GM19351 (cell line): Measurements from ENCODE around the gene KCNK16.
"Not testable (repeated sequence)": the region's sequence is repeated elsewhere in the genome, so short reads cannot be mapped to it uniquely, and the experiment has no call there.

Experiments
- ATAC-seq: cut with Tn5 transposase; IDR thresholded peaks from one replicate; pipeline ENCODE4 v1.9.1; 2021; ENCODE audit warnings: mild to moderate bottlenecking, moderate library complexity; ENCODE audit not compliant: unreplicated experiment

The KCNK16 gene

DNA sequence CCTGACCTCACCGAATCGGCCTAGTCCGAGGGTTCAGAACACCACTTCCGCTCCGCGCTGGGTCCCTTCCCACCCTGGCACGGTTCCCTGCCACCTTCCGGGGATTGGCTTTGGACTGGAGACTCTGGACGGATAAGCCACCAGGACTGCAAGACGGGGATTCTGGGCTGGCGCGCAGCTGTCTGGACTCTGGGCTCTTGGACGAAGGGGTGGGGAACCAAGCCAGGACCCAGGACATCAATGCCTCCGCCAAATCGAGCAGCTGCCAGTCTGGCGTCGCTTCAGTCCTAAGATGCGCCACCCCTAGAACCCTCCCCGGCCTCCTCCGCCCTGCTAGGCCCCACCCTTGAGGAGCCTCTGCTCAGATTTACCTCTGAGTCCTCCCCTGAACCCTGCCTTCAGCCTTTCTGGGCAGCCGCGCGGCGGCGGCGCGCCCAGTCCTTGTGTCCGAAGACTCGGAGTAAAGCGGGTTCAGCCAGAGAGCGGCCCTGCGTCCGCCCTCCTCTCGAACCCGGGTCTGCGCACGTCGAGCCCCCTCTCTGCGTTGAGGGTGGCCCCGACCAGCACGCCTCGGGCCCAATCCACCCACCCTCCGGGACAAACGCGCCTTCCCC, 9.5 kb downstream of the KCNK16 start:
- no peak for ATAC-seq

DNA sequence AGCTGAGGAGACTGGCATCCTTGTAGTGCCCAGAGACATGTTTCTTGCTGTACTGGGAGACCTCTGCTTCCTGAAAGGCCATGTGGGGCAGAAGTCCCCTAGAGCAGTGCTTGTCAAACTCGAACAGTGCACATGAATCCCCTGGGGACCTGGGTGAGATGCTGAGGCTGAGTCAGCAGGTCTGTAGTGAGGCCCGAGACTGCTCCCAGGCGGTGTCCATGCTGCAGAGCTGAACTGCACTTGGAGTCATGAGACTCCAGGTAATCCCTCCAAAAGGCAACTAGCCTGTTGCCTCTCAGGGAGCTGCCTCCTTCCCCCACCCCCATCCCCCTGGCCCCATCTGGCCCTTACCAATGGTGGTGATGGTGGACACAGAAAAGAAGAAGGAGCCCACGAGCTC, 12.0 kb downstream of the KCNK16 start:
- no peak for ATAC-seq

DNA sequence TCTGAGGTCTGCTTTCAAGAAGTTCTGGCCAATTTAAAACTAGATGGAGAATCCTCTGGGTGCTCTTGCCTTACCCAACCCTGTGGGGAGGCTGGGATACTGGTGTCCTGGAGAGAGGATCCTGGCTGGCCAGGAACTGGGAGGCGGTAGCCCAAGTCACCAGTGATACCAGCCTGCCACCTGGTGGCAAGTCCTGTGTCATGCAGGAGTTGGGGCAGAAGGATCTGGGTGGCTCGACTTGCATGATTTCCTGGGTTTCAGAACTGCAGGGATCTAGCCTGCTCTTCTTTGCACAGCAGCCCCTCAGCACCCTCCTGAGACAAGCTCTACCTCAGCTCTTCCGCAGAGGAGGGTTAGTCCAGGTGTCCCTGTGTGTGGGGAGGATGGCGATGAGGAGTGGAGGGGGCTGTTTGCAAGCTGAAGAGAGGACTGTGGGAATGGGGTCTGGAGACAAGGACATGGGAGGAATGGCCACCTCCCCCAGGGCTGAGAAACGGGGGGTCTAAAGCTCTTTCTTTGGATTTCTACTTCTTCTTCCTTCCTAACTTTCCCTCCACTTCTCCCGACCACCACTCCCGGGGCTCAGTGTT, 12.5 kb downstream of the KCNK16 start:
- no peak for ATAC-seq

DNA sequence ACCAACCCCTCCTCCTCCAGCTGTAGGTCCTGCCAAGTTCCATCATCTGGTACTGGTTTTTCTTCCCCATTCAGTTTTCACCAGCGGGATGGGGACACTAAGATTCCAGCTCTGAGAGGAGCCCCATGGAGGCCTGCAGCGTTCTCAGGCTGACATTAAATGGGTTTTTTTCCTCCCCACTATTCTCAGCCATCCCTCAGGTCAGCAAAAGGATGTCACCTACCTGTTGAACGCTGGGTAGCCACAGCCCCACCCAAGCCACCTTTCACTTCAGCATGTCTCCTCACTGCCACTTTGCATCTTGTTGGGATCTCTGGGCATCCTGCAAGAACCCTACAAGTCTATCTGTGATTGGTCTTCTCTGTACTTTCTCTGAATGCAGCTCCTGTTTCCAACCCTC, 15.0 kb downstream of the KCNK16 start:
- ATAC-seq = no peak

- ATAC-seq = no peak
These were observed 17.6 kb downstream of the KCNK16 start for GRCh38 chr6:39304951-39305350.

DNA sequence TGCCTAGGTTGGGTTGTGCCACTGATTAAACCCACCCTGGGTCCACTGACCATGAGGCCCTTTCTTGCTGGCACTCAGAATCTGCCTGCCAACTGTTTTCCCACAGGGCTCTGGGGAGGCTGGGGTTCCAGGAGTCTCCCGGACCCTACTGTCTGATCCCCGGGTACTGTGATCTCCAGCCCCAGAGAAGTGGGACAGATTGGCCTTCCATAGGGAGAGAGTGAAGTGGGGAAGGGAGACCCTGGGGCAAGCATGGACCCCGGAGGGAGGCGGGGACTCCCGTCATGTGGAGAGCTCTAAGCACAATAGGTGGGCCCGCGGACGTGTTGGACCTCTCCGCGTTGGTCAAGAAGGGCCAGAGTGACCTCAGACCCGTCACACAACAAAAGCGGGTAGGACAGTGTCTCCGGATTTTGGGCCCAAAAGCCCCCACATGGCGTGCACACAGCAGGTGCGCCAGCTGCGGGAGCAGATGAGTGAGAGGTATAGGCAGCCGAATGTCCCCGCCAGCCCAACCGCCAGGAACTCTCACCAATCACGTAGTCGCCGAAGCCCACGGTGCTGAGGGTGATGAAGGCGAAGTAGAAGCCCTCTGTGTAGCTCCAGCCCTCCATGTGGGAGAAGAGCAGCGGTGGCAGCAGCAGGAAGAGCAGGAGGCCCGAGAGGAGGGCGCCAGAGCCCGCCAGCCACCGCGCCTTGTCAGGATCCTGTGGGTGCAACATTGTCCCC, 18.9 kb downstream of the KCNK16 start:
- no peak for ATAC-seq

- ATAC-seq = peak; percentile 85
These were observed 19.7 kb downstream of the KCNK16 start for GRCh38 chr6:39302669-39303424.

- ATAC-seq = no peak
These were observed 20.5 kb downstream of the KCNK16 start for GRCh38 chr6:39302011-39302410.

DNA sequence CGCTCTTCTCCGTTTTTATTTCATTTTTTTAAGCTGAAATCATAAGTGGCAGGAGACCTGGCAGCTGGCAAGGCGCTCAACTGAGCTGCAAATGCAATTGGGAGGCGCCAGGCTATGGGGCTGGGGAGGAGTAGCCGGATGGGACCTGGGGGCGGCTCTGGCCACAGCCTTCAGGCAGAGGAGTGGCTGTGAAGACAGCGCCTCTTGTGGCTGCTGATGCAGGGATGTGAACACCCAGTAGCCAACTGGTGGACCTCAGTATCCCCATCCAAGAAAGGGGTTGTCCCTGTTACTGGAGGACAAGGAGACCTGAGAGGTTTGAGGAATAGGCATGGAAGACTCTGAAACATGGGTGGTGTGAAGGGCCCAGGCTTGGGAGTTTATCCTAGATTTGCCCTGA, 20.9 kb downstream of the KCNK16 start:
- no peak for ATAC-seq

- ATAC-seq = no peak
These were observed 21.8 kb downstream of the KCNK16 start for GRCh38 chr6:39300739-39301138.

- no peak for ATAC-seq
These were observed 24.4 kb downstream of the KCNK16 start for GRCh38 chr6:39298061-39298460.

- ATAC-seq = no peak
These were observed 25.5 kb downstream of the KCNK16 start for GRCh38 chr6:39296745-39297640.

DNA sequence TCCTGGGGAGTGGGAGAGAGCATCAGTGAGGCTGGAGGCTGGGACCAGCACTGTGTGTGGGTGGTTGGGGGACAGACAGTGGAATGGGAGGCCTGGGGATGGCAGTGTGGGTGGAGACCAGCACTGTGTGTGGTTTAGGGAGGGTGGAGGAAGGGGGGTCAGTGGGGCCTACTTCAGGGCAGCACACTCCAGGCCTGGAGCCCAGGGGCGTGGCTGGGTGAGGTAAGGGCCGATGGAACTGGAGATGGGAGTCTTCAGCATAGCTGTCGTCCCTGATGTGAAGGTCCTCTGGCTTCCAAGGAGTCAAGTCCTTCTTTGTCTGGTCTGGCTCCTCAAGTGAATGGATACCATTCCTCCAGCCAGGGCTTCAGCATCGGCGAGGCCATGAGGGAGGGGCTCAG, 26.9 kb downstream of the KCNK16 start:
- ATAC-seq = no peak

DNA sequence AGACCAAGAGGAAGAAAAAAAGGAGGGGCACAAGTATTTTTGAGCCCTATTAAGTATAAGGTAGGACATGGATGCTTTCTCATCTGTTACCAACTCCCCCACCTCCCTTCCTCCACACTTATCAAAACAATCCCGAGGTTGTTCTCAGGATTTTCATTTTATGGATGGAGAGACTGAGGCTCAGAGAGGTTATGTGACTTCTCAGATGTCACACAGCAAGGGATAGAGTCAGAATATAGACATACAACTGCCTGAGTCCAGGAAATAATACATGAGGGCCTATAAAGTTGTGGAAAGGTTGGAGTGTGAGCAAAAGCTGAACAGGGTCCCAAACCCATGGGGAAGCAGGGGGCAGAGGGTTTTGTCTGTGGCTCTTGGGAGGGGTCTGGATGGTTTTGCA, 27.6 kb downstream of the KCNK16 start:
- no peak for ATAC-seq

DNA sequence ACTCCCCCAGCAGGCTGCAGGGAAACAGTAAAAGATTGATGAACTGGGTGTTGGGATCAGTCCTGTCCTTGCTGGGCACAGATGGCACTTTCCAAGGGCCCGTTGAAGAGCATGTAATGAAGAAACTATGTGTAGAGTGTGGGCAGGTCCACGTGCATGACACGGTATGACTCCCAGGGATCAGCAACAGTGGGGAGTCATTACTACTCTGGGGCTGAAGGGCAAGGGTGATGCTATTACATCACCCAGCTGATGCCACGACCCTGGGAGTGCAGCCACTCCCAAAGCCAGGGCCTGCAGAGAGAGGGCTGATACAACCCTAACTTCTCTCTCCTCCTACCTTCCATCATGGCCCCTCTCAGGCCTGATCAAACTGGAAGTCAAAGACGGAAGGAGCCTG, 28.4 kb downstream of the KCNK16 start:
- ATAC-seq = no peak

DNA sequence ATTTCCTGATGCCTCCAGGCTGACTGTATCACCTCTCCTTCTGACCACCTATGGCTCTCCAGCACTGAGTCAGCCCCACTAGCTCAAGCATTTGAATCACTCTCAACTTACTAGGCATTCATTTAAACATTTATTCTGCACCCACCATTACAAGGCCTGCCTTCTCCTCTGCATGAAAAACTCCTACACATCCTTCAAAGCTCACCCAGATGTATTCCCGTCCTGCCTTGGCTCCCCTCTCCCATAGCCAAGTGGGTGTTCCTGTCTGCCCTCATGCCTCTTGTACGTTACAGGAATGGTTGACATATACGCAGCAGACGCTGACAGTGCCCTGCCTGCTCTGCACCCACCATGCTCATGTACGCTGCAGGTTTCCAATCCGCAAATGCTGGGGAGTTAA, 29.9 kb downstream of the KCNK16 start:
- no peak for ATAC-seq

GRCh38 chr6:39289490-39289889, 33.0 kb downstream of the KCNK16 start:
- ATAC-seq = no peak

DNA sequence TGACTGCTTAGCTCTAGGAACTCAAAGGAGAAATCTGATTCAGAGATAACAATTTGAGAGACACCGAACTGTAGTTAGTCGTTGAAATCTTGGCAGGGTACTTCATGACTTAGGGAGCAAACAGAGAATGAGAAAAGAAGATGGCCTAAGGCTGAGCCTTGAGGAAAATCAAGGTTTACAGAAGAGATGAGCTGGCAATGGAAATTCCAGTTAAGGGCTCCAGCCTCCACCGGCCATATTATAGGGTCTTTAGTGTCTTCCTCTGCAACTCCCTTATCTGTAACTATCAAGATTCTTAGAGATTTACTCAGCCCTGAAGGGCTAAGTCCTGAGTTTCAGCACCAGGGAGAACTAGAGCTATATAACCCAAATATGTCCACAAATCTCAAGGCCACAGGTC, 34.9 kb downstream of the KCNK16 start:
- ATAC-seq = no peak

DNA sequence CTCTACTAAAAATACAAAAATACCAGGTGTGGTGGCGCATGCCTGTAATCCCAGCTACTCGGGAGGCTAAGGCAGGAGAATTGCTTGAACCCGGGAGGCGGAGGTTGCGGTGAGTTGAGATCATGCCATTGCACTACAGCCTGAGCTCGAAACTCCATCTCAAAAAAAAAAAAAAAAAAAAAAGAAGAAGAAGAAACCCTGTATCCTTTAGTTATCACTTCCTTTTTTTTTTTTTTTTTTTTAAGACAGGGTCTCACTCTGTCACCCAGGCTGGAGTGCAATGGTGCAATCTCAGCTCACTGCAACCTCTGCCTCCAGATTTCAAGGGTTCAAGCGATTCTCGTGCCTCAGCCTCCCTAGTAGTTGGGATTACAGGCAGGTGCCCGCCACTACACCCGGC, 35.9 kb downstream of the KCNK16 start:
- not testable (repeated sequence) for ATAC-seq

- ATAC-seq = no peak
These were observed 39.7 kb downstream of the KCNK16 start for GRCh38 chr6:39282774-39283173.
